NCI-H2196 (cell line): ENCODE measurements around the gene HMCN2.

Experiments used
- DNase-seq: peaks from one replicate; lab custom pipeline; 2025; ENCODE audit not compliant: unreplicated experiment; lab: John Stamatoyannopoulos, UW

The HMCN2 gene

DNA sequence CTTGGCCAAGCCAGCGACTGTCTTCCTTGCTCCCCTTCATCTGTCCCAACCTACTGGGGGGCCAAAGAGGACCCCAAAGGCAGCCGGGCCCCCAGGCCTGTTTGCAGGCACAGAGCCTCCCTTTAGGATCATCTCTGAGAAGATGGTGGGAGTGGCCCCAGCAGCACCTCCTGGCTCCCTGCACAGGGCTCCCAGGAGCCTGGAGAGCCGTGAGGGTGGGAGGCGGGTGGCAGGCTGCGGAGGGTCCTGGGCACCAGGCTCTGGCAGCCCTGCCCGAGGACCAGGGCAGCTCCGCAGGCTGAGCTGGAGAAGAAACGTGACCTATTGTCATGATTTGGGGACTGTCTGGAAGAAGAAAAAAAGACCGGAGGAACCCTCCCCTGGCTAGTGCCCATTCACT is 212.6 kb downstream of the HMCN2 start:
- DNase-seq = no peak

DNA sequence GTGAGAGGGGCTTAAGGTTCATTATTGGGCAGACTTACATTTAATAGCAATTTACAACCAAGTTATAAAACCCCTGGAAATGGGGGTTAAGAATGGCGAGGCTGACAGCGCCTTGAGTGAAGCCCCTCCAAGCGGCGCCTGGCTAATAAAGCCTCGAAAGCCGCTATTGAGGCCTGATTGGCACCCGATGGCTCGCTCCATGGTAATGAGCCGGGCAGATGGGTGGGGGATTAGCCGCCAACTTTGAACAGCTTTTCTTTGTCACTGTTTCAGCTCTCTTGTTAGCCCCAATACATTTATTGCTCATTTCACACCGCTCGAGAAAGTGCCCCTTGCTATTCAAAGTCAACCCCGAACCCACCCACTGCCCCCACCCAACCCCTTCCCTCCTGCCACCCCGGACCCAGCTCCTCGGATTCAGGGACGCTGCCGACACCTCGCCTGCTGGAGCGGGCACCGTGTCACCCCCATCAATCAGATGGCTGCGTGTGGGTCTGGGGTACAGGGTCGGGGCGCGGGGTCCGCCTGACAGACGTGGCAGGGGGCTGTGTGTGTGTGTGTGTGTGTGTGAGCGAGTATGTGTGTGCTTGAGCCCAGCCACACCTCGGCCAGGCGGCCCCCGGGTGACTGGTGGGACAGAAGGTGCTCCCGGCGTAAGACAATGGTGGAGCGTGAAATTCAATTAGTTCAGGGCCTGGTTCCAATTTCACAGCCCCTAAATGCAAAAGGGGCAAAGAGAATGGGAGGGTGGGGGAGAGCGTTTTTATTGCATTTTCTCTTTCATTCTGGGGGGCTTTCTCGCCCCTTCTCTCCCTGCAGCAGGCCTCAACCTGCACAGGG is 213.4 kb downstream of the HMCN2 start:
- DNase-seq = no peak

DNA sequence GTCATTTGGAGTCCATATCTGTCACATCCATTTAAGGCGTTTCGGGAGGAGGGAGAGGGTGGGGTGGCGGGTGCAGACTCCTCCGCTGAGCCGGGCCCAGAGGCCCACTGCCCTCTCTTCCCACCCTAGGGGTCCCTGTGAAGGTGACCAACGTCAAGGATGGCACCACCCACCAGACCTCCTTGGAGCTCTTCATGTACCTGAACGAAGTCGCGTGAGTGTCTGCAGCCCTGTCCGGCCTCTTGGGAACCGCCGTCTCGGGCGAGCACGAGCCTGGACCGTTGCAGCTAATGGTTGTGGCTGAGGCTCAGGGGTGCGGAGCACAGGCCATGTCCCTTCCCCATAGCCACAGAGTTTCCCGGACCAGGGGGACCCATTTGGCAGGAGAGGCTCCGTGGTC is 214.0 kb downstream of the HMCN2 start:
- DNase-seq = no peak

DNA sequence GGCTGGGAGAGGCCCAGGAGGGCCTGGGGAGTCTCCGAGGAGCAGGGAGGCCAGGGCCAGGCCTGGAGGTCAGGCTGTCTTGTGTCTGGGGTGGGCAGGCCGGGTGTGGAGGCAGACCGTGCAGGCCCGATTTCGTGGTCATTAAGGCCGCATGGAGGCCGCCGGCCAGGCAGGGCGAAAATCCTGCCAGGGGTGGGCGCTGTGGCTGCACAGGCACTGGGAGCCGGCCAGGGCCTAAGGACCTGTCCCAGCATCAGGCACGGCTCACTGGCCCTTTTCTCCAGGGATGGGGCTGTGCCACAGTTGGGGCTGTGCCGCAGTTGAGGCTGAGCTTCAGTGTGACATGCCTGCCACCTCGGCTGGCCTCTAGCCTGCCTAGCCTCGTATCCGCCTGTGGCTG is 215.1 kb downstream of the HMCN2 start:
- no peak for DNase-seq

DNA sequence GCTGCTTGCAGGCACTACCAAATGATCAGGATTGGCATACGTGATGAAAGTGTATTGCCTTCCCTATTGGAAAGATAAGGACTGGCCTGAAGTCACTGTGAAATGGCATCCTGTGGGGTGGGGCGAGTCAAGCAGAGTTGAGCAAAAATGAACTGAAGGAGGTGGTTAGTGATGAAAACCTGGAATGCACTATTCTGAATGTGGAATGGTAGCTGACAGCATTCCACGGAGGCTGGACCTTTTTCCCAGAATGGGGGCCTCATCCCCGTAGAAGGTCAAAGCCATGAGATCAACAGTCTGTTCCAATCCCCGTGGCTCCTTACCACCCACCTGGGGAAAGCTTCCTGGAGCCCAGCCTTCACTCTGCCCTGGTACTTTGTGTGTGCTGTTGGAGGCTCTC is 216.9 kb downstream of the HMCN2 start:
- DNase-seq = no peak

DNA sequence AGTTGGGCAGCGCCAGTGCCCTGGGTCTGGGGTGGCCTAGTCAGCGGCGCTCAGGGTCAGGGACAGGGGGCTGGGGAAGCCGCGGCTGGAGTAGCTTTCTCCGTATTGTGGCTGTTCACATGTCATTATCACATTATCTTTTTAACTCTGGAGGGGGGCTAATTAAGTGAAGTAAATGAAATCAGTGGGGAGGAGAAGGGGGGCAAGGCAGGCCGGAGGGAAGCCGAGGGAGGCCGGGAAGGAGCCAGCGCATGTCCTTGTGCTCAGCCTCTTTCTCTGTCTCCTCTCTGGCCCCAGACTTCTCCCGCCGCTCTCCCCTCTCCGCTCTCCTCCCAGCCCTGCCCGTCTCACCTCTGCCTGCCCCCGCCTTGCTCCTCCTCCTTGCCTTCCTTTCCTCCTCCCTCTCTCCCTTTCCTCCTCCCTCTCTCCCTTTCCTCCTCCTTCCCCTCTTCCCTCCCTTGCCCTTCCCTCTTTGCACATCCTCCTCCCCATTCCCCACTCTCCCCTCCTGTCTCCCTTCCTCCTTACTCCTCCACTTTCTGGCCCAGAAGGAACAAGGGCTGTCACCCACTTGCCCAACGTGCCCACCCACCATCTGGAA is 217.9 kb downstream of the HMCN2 start:
- no peak for DNase-seq
